HepG2 (cell line): Measurements from ENCODE around the gene GLIS1. TPM values are rescaled to one million over a fixed set of nuclear protein-coding genes. Genes with fewer than 3 reads are reported as not detected.

ENCODE experiments used
- CEBPB ChIP-seq: IDR thresholded peaks from 2 replicates; pipeline ENCODE4 v1.6.1; 2011; ENCODE audit warnings: low read depth, low read length, improper control_type of control experiment, borderline replicate concordance
- DMTF1 ChIP-seq: sonication (generic); formaldehyde crosslinking; IDR thresholded peaks from 2 replicates; pipeline ENCODE4 v1.4.0; 2020; ENCODE audit warnings: mild to moderate bottlenecking, missing genetic modification reagents
- ETS1 ChIP-seq: sonication (generic); formaldehyde crosslinking; IDR thresholded peaks from 2 replicates; pipeline ENCODE4 v1.4.0; 2020; ENCODE audit warnings: missing genetic modification reagents
- FOXC1 ChIP-seq: sonication (generic); formaldehyde crosslinking; IDR thresholded peaks from 2 replicates; pipeline ENCODE4 v1.8.0; 2022; ENCODE audit warnings: mild to moderate bottlenecking, missing genetic modification reagents, borderline replicate concordance
- FUBP1 ChIP-seq: sonication (generic); formaldehyde crosslinking; IDR thresholded peaks from 2 replicates; pipeline ENCODE4 v1.5.1; 2020; ENCODE audit warnings: missing genetic modification reagents, mild to moderate bottlenecking, borderline replicate concordance
- MLLT10 ChIP-seq: sonication (generic); formaldehyde crosslinking; IDR thresholded peaks from 2 replicates; pipeline ENCODE4 v1.4.0; 2020; ENCODE audit warnings: missing genetic modification reagents
- NR2C2 ChIP-seq: sonication (generic); formaldehyde crosslinking; IDR thresholded peaks from 2 replicates; pipeline ENCODE4 v1.4.0; 2020; ENCODE audit warnings: missing genetic modification reagents, mild to moderate bottlenecking, moderate library complexity, borderline replicate concordance
- PBX2 ChIP-seq: IDR thresholded peaks from 2 replicates; pipeline ENCODE4 v1.6.1; 2016; ENCODE audit warnings: control low read depth
- SMAD9 ChIP-seq: sonication (generic); formaldehyde crosslinking; IDR thresholded peaks from 2 replicates; pipeline ENCODE4 v1.5.1; 2020; ENCODE audit warnings: mild to moderate bottlenecking, missing genetic modification reagents
- SRSF1 ChIP-seq: fragments of 200-400 bp; formaldehyde crosslinking; optimal IDR thresholded peaks from 2 replicates; pipeline ENCODE3; 2017; ENCODE audit warnings: mild to moderate bottlenecking, low read depth, low read length, moderate library complexity
- ZC3H13 ChIP-seq: sonication (generic); formaldehyde crosslinking; IDR thresholded peaks from 2 replicates; pipeline ENCODE4 v1.8.1; 2023; ENCODE audit warnings: mild to moderate bottlenecking, missing genetic modification reagents, moderate library complexity
- ZNF207 ChIP-seq: fragments of 450-650 bp; IDR thresholded peaks from 2 replicates; pipeline ENCODE4 v1.6.1; 2016; ENCODE audit warnings: antibody characterized with exemption, borderline replicate concordance
- ZNF441 ChIP-seq: sonication (generic); formaldehyde crosslinking; IDR thresholded peaks from 2 replicates; pipeline ENCODE4 v1.7.0; 2021; ENCODE audit warnings: missing genetic modification reagents, borderline replicate concordance
- ZNF501 ChIP-seq: sonication (generic); formaldehyde crosslinking; IDR thresholded peaks from 2 replicates; pipeline ENCODE4 v1.5.1; 2020; ENCODE audit warnings: mild to moderate bottlenecking, moderate library complexity, missing genetic modification reagents
- ZNF543 ChIP-seq: sonication (generic); formaldehyde crosslinking; IDR thresholded peaks from 2 replicates; pipeline ENCODE4 v1.4.0; 2020; ENCODE audit warnings: mild to moderate bottlenecking, missing genetic modification reagents
- ZNF589 ChIP-seq: sonication (generic); formaldehyde crosslinking; conservative IDR thresholded peaks from 2 replicates; pipeline ENCODE4 v1.8.0; 2022; ENCODE audit warnings: mild to moderate bottlenecking, moderate library complexity, missing genetic modification reagents
- ZZZ3 ChIP-seq: sonication (generic); formaldehyde crosslinking; IDR thresholded peaks from 2 replicates; pipeline ENCODE4 v1.4.0; 2020; ENCODE audit warnings: missing genetic modification reagents, mild to moderate bottlenecking, borderline replicate concordance
- polyA plus RNA-seq, 8 experiments: library from polyadenylated mRNA; depleted of rRNA in 3 of 8; stranded (reverse) in 7 of 8; unstranded in 1 of 8; fragments of >200 nt; fragmentation: Illumina TruSeq in 4 of 8; extraction: Trizol in 4 of 8; gene quantifications; 2 replicates each; pipeline versions ENCODE4 v1.2.1 to v1.2.3, GENCODE V29; 2011 to 2016; ENCODE audit warnings: low read depth in 4 of 8, missing spikeins in 1 of 8, mixed read lengths in 1 of 8; ENCODE audit not compliant: insufficient read depth in 1 of 8
- total RNA-seq, 5 experiments: library from RNA; depleted of rRNA; stranded (reverse); fragments of >200 nt; fragmentation: Illumina TruSeq; extraction: Trizol; gene quantifications; 2 replicates each; pipeline ENCODE4 v1.2.3, GENCODE V29; 2016; ENCODE audit warnings: low read depth in 1 of 5

GLIS1 gene
- total and polyA plus RNA-seq, 2 of the 13 experiments (the other 11 are each of a cell fraction or from before 2014, with no cell fraction given), result 0.03 TPM; not detected in 1

- TF ChIP-seq ZNF589 (CRISPR knock-in tag) (no peak), CEBPB (no peak), MLLT10 (CRISPR knock-in tag) (no peak), ZNF501 (CRISPR knock-in tag) (no peak), DMTF1 (CRISPR knock-in tag) (no peak), ETS1 (CRISPR knock-in tag) (no peak), ZNF207 (no peak), ZC3H13 (CRISPR knock-in tag) (no peak), ZNF441 (CRISPR knock-in tag) (no peak), ZNF543 (CRISPR knock-in tag) (no peak), FUBP1 (CRISPR knock-in tag) (no peak), SRSF1 (no peak), NR2C2 (CRISPR knock-in tag) (no peak), FOXC1 (no peak), SMAD9 (CRISPR knock-in tag) (no peak), PBX2 (no peak), ZZZ3 (no peak)
These were observed 177.4 kb downstream of the GLIS1 start (continued) for GRCh38 chr1:53561503-53562105.
